Measurements from ENCODE around the gene HNRNPA0. TPM values are rescaled to one million over a fixed set of nuclear protein-coding genes. Genes with fewer than 3 reads are reported as not detected.

The HNRNPA0 gene
- total RNA-seq, 1 donor from 2014 or later = 13.0 TPM

Other genes starting within 250 kb of the HNRNPA0 start
- 19.3 and 50.4 TPM in 2 replicates for gene KLHL3, start 18.3 kb downstream of the HNRNPA0 start, total RNA-seq
- gene MYOT, start 113.5 kb upstream of the HNRNPA0 start, total RNA-seq = not detected in 2 replicates
- gene PKD2L2, start 135.1 kb upstream of the HNRNPA0 start, total RNA-seq = not detected in 2 replicates

All from dermis microvascular lymphatic vessel endothelial cell (primary cell).